Measurements from ENCODE around the gene SLC34A1. TPM values are rescaled to one million over a fixed set of nuclear protein-coding genes. Genes with fewer than 3 reads are reported as not detected.
"Not testable (repeated sequence)": the region's sequence is repeated elsewhere in the genome, so short reads cannot be mapped to it uniquely, and the experiment has no call there.

The SLC34A1 gene
- not detected for total RNA-seq

DNA sequence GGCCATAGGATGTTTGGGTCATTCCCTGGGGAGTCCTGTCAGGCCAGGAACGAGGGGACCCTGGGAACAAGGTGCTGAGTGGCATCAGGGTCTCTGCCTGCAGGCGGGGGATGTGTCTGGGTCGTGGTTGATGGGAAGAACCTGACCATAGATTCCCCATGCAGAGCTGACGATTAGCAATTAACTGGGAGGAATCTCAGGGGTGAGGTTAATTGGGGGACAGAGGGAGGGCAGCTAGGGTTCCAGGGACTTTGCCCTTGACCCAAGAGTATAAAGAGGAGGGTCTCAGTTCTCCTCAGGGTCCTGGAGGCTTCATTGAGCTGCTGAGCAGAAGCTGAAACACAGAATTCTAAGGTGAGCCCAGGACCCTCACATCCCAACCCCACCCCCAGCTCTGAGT lies at the start of gene SLC34A1:
TSS of gene SLC34A1 (plus strand) at position 301 of the 400 bp plus-strand sequence. CDS start 1,308 bp downstream, outside the sequence.
- Mint-ChIP-seq H3K4me1 (ENCODE audit: low read depth) (peaks cover 44% of the 10 kb centered on the region), H3K4me3 (no peak within 1 kb of the TSS), H3K36me3 (ENCODE audit: insufficient read depth) (no peaks in the 10 kb centered on the region), H3K9me3 (no peaks in the 10 kb centered on the region), H3K27me3 (ENCODE audit: low read depth) (no peaks in the 10 kb centered on the region)
- ATAC-seq: no peak
- DNase-seq: no peak

DNA sequence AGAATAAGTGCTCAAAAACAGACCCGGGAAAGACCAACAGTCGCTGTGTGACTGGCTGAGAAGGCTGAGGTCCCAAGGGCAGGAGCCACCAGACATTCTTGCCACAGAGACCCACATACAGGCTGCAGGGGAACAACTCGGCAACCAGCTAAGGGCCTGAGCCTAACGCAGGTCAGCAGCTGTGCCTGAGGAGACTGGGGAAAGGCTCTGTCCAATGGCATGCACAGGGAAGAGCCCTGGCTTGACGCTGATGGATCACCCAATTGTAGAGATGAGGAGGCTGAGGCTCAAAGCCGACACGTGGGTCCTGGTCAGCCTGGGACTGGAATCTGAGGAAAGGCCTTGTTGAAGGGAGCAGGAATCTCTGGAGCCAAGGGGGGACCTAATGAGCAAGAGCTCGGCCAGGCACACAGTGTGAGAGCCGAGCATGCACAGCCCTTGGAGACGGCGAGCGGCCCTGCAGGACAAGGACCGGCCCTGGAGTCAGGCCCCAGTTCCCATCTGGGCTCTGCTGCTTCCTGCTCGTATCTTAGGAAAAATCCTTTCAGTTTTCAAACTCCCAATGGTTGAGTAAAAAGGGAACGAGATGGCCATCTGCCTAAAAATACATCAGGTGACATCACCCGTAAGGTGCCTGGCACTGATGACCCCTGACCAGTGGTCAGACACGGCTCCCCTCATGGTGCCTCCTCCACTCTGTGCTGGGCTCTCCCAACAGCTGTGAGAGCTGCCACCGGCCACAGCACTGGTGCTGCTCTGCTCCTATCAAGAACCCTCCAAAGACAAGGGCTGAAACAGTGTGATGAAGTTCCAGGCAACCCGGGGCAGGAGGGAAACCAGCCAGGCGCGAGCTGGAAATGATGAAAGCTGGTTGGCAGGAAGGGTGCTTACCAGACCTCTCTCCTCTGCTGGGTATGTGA lies 49.2 kb upstream of the SLC34A1 start:
- H3K4me1 Mint-ChIP-seq (ENCODE audit: low read depth): peaks cover 15% of the 10 kb centered on the region
- no peak for DNase-seq
- H3K27me3 Mint-ChIP-seq (ENCODE audit: low read depth): no peaks in the 10 kb centered on the region
- peaks cover 53% of the 10 kb centered on the region for H3K36me3 Mint-ChIP-seq (ENCODE audit: insufficient read depth)
- no peak overlapping the region for H3K4me3 Mint-ChIP-seq
- no peak for ATAC-seq
- H3K9me3 Mint-ChIP-seq: peaks cover 4% of the 10 kb centered on the region

DNA sequence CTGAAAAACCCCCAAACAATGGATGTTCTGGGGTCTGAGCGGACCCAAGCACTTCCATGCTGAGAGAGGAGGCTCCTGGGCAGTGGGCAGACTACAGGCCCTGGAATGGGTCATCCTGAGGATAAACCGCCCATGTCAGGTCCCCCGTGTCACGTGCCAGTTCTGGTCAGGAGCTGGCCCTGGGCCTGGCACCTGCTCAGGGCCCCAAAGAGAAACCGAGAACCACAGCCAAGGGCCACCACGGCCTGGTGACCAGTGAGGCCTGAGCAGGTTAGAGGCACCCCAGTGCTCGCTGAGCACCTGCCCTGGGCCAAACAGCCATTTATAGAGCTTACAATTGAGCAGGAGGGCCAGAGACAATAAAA lies 48.6 kb upstream of the SLC34A1 start:
- H3K36me3 Mint-ChIP-seq (ENCODE audit: insufficient read depth): peaks cover 48% of the 10 kb centered on the region
- H3K4me1 Mint-ChIP-seq (ENCODE audit: low read depth): peaks cover 15% of the 10 kb centered on the region
- DNase-seq (no peak), ATAC-seq (no peak)
- peaks cover 4% of the 10 kb centered on the region for H3K9me3 Mint-ChIP-seq
- H3K4me3 Mint-ChIP-seq: no peak overlapping the region
- H3K27me3 Mint-ChIP-seq (ENCODE audit: low read depth): no peaks in the 10 kb centered on the region

GRCh38 chr5:177336112-177336511 lies 48.1 kb upstream of the SLC34A1 start:
- H3K9me3 Mint-ChIP-seq: peaks cover 4% of the 10 kb centered on the region
- peaks cover 44% of the 10 kb centered on the region for H3K36me3 Mint-ChIP-seq (ENCODE audit: insufficient read depth)
- DNase-seq: no peak

GRCh38 chr5:177336603-177337494 lies 47.4 kb upstream of the SLC34A1 start:
- Mint-ChIP-seq H3K36me3 (ENCODE audit: insufficient read depth) (peaks cover 48% of the 10 kb centered on the region), H3K27me3 (ENCODE audit: low read depth) (no peaks in the 10 kb centered on the region)

More at GRCh38 chr5:177336112-177336511, 48.1 kb upstream of the SLC34A1 start:
- H3K4me3 Mint-ChIP-seq: no peak overlapping the region
- no peaks in the 10 kb centered on the region for H3K27me3 Mint-ChIP-seq (ENCODE audit: low read depth)
- peaks cover 15% of the 10 kb centered on the region for H3K4me1 Mint-ChIP-seq (ENCODE audit: low read depth)
- peak; percentile 41 to 74 for ATAC-seq

DNA sequence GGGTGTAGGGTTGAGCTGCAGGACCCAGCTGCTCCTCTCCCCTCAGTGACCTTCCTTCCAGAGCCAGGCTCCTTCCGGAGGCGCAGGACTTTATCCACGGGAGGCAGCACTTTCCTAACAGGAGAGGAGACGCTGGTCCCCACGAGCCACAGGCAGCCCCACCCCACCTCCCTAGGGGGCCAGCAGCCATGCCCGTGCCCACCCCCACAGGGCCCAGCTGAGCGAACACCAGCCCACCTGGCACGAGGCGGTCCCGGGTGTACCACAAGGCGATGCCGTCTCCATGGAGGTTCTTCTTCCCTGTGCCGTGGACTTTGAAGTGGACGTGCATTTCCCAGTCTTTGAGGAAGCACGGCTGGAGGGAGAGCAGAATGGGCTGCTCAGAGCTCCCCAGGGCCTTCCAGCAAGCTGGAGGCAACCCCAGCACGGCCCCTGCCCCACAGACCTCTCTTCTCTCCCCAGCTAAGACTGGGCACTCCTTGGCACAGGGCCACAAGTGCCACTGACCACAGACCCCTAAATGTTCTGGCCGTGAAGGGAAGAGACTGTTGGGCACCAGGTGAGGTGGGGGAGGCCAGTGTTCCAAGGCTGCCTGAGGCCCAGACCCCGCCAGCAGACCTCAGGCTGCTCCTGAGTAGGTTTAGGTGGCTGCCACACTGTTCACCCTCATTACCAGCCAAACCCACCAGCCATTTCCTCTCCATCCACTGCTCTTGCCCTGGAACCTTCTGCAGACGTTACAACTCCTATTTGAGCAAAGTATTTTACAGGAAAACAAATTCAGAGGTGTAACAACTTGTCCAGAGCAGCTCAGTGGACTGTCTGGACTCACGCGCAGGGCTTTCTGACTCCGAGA lies 45.8 kb upstream of the SLC34A1 start:
- Mint-ChIP-seq H3K27me3 (ENCODE audit: low read depth) (no peaks in the 10 kb centered on the region), H3K4me1 (ENCODE audit: low read depth) (peaks cover 15% of the 10 kb centered on the region), H3K4me3 (no peak overlapping the region), H3K9me3 (peaks cover 4% of the 10 kb centered on the region), H3K36me3 (ENCODE audit: insufficient read depth) (peaks cover 44% of the 10 kb centered on the region)
- ATAC-seq (no peak), DNase-seq (no peak)

More at GRCh38 chr5:177336603-177337494, 47.4 kb upstream of the SLC34A1 start:
- Mint-ChIP-seq H3K4me1 (ENCODE audit: low read depth) (peaks cover 14% of the 10 kb centered on the region), H3K9me3 (peaks cover 4% of the 10 kb centered on the region), H3K4me3 (no peak overlapping the region)
- ATAC-seq (no peak), DNase-seq (no peak)

- no peak overlapping the region for H3K4me3 Mint-ChIP-seq
- no peak for DNase-seq
- peaks cover 16% of the 10 kb centered on the region for H3K4me1 Mint-ChIP-seq (ENCODE audit: low read depth)
- H3K9me3 Mint-ChIP-seq: peaks cover 4% of the 10 kb centered on the region
- ATAC-seq: no peak
- H3K36me3 Mint-ChIP-seq (ENCODE audit: insufficient read depth): peaks cover 41% of the 10 kb centered on the region
- H3K27me3 Mint-ChIP-seq (ENCODE audit: low read depth): no peaks in the 10 kb centered on the region
These were observed 45.1 kb upstream of the SLC34A1 start for GRCh38 chr5:177339107-177339638.

DNA sequence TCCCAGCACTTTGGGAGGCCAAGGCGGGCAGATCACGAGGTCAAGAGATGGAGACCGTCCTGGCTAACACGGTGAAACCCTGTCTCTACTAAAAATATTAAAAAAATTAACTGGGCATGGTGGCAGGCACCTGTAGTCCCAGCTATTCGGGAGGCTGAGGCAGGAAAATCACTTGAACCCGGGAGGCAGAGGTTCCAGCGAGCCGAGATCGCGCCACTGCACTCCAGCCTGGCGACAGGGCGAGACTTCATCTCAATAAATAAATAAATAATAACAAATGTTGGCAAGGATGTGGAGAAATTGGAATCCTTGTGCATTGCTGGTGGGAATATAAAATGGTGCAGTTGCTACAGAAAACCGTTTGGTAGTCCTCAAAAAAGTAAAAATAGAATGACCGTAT lies 41.2 kb upstream of the SLC34A1 start:
- H3K4me3 Mint-ChIP-seq; ATAC-seq; H3K9me3 Mint-ChIP-seq; H3K27me3 Mint-ChIP-seq (ENCODE audit: low read depth); DNase-seq: not testable (repeated sequence)
- Mint-ChIP-seq H3K4me1 (ENCODE audit: low read depth) (peaks cover 31% of the 10 kb centered on the region), H3K36me3 (ENCODE audit: insufficient read depth) (peaks cover 30% of the 10 kb centered on the region)

GRCh38 chr5:177343777-177344176 lies 40.5 kb upstream of the SLC34A1 start:
- peaks cover 4% of the 10 kb centered on the region for H3K9me3 Mint-ChIP-seq
- peaks cover 31% of the 10 kb centered on the region for H3K4me1 Mint-ChIP-seq (ENCODE audit: low read depth)
- H3K27me3 Mint-ChIP-seq (ENCODE audit: low read depth): no peaks in the 10 kb centered on the region
- ATAC-seq: no peak
- no peak for DNase-seq
- H3K36me3 Mint-ChIP-seq (ENCODE audit: insufficient read depth): peaks cover 30% of the 10 kb centered on the region
- H3K4me3 Mint-ChIP-seq: no peak overlapping the region

DNA sequence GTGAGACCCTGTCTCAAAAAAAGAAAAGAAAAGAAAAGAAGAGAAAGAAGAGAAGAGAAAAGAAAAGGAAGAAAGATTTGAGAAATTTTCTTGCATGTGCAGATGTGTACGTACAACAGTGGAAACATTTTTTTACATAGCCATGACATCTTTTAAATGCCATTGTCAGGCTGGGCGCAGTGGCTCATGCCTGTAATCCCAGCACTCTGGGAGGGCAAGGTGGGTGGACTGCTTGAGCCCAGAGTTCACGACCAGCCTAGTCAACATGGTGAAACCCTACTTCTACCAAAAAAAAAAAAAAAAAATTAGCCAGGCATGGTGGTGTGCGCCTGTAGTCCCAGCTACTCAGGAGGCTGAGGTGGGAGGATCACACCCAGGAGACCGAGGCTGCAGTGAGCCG lies 39.3 kb upstream of the SLC34A1 start:
- Mint-ChIP-seq H3K4me1 (ENCODE audit: low read depth) (peaks cover 35% of the 10 kb centered on the region), H3K27me3 (ENCODE audit: low read depth) (no peaks in the 10 kb centered on the region), H3K36me3 (ENCODE audit: insufficient read depth) (peaks cover 31% of the 10 kb centered on the region), H3K4me3 (no peak overlapping the region), H3K9me3 (peaks cover 1% of the 10 kb centered on the region)
- DNase-seq: no peak
- no peak for ATAC-seq

DNA sequence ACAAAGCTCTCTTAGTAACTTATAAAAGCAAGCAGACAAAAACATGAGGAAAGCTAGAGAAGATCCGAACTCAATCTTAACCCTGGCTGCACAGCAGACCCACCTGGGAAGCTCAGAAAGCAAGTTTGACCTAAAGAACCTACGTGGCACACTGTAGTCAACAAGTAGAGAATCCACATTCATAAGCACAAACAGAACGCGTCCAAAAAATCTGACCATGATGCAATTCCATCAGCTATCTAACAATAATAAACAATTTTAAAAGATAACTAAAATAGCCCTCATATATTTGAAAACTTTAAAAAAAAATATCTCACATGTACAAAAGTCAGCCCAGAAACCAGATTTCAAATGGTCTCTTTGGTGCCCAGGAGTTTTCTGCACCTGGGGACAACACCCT lies 37.4 kb upstream of the SLC34A1 start:
- peaks cover 42% of the 10 kb centered on the region for H3K4me1 Mint-ChIP-seq (ENCODE audit: low read depth)
- peaks cover 24% of the 10 kb centered on the region for H3K36me3 Mint-ChIP-seq (ENCODE audit: insufficient read depth)
- no peaks in the 10 kb centered on the region for H3K27me3 Mint-ChIP-seq (ENCODE audit: low read depth)
- H3K9me3 Mint-ChIP-seq: no peaks in the 10 kb centered on the region
- no peak for ATAC-seq
- no peak for DNase-seq
- H3K4me3 Mint-ChIP-seq: peak overlapping the region; percentile 6

DNA sequence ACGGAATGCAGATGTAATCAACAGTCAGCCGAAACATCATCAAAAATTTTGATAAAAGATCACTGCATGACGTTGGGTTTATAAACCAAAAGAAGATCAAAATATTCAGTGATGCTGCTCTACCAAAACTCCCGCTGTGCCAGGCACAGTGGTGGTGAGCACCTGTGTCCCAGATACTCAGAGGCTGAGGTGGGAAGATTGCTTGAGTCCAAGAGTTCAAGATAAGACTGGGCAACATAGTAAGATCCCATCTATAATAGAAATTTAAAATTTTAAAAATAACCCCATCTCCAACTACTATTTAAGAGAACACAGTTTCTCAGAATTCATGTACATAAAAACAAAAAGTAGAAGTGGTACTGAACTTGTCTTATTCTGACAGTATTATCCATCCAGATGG lies 36.5 kb upstream of the SLC34A1 start:
- no peaks in the 10 kb centered on the region for H3K27me3 Mint-ChIP-seq (ENCODE audit: low read depth)
- DNase-seq (no peak), ATAC-seq (no peak)
- no peaks in the 10 kb centered on the region for H3K9me3 Mint-ChIP-seq
- peaks cover 45% of the 10 kb centered on the region for H3K4me1 Mint-ChIP-seq (ENCODE audit: low read depth)
- H3K36me3 Mint-ChIP-seq (ENCODE audit: insufficient read depth): peaks cover 22% of the 10 kb centered on the region
- no peak overlapping the region for H3K4me3 Mint-ChIP-seq

GRCh38 chr5:177349362-177349647 lies 34.9 kb upstream of the SLC34A1 start:
- peak overlapping the region; percentile 97 for H3K4me3 Mint-ChIP-seq
- peaks cover 20% of the 10 kb centered on the region for H3K36me3 Mint-ChIP-seq (ENCODE audit: insufficient read depth)
- no peaks in the 10 kb centered on the region for H3K9me3 Mint-ChIP-seq
- no peak for ATAC-seq
- H3K4me1 Mint-ChIP-seq (ENCODE audit: low read depth): peaks cover 43% of the 10 kb centered on the region
- DNase-seq: no peak
- no peaks in the 10 kb centered on the region for H3K27me3 Mint-ChIP-seq (ENCODE audit: low read depth)

DNA sequence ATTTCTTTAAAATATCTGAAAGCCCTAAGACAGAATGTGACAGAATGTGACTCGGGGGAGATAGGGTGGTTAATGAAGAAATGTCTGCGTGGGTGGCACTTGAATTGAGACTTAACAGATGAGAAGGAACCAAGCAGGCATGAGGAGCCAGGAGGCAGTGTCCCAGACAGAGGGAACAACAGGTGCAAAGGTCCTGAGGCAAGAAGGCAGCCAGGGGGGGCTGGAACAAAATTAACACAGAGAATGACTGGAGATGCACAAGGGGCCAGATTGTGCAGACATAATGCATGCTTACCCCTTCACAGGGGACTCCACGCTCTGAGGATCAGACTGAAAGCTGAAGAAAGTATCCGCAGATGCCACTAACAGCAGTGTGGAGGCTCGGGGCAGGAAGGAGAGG lies 34.5 kb upstream of the SLC34A1 start:
- Mint-ChIP-seq H3K27me3 (ENCODE audit: low read depth) (no peaks in the 10 kb centered on the region), H3K36me3 (ENCODE audit: insufficient read depth) (peaks cover 20% of the 10 kb centered on the region)
- no peak for ATAC-seq

More for the DNA sequence above, 34.5 kb upstream of the SLC34A1 start:
- Mint-ChIP-seq H3K4me1 (ENCODE audit: low read depth) (peaks cover 47% of the 10 kb centered on the region), H3K4me3 (peak overlapping the region; percentile 97), H3K9me3 (no peaks in the 10 kb centered on the region)
- DNase-seq: no peak
